ENCODE data around the gene IL6R.

GRCh38 chr1:154423988-154424326 is 18.8 kb downstream of the IL6R start:
- TF ChIP-seq EZH2phosphoT487 (IDR thresholded peaks at IDR 0.05; ENCODE audit: low read depth, severe bottlenecking, unreplicated experiment) (no peak), CTCF (IDR thresholded peaks at IDR 0.05; ENCODE audit: poor library complexity) (no peak)
